Mesendoderm (in vitro differentiated cells): ENCODE data around the gene LLGL1.
A peak's percentile ranks its signal among the peaks of the same experiment; 100 is the strongest.

Experiments
- DNase-seq: peaks from one replicate; pipeline ENCODE4 v3.0.0; 2013
- H2AK5ac ChIP-seq: 2 replicates; pipeline ENCODE4 v1.6.1; 2013; ENCODE audit warnings: low read length, inconsistent platforms
- H2BK120ac ChIP-seq: 2 replicates; pipeline ENCODE4 v1.6.1; 2013; ENCODE audit warnings: low read depth, mild to moderate bottlenecking, low read length, moderate library complexity, mixed read lengths
- H2BK15ac ChIP-seq: replicated peaks from 2 replicates; pipeline ENCODE4 v1.6.1; 2013; ENCODE audit warnings: low read depth, mild to moderate bottlenecking, moderate library complexity
- H2BK5ac ChIP-seq: 2 replicates; pipeline ENCODE4 v1.6.1; 2013; ENCODE audit warnings: low read length, inconsistent platforms
- H3K18ac ChIP-seq: 2 replicates; pipeline ENCODE4 v1.6.1; 2013; ENCODE audit warnings: mild to moderate bottlenecking, low read length, mixed read lengths
- H3K23ac ChIP-seq: one replicate; pipeline ENCODE4 v1.6.1; 2013; ENCODE audit warnings: low read length
- H3K27ac ChIP-seq: 2 replicates; pipeline ENCODE4 v1.5.1; 2013; ENCODE audit warnings: low read depth, mild to moderate bottlenecking, inconsistent platforms, low read length, moderate library complexity
- H3K27me3 ChIP-seq: 2 replicates; pipeline ENCODE4 v1.6.1; 2013; ENCODE audit warnings: low read length, control low read depth, mild to moderate bottlenecking, inconsistent platforms; ENCODE audit not compliant: insufficient read depth, poor library complexity
- H3K36me3 ChIP-seq: 2 replicates; pipeline ENCODE4 v1.6.1; 2013; ENCODE audit warnings: low read length, inconsistent platforms; ENCODE audit not compliant: control insufficient read depth, insufficient read depth
- H3K4ac ChIP-seq: one replicate; pipeline ENCODE4 v1.6.1; 2013; ENCODE audit warnings: low read depth, mild to moderate bottlenecking, low read length, moderate library complexity
- H3K4me1 ChIP-seq: 2 replicates; pipeline ENCODE4 v1.6.1; 2013; ENCODE audit warnings: low read depth, low read length, inconsistent platforms; ENCODE audit not compliant: control insufficient read depth
- H3K4me2 ChIP-seq: 2 replicates; pipeline ENCODE4 v1.6.1; 2013; ENCODE audit warnings: low read length
- H3K4me3 ChIP-seq: 2 replicates; pipeline ENCODE4 v1.5.1; 2013; ENCODE audit warnings: mild to moderate bottlenecking, low read length
- H3K56ac ChIP-seq: one replicate; pipeline ENCODE4 v1.6.1; 2013; ENCODE audit warnings: low read length
- H3K79me1 ChIP-seq: 2 replicates; pipeline ENCODE4 v1.6.1; 2013; ENCODE audit warnings: low read length, inconsistent platforms
- H3K79me2 ChIP-seq: 2 replicates; pipeline ENCODE4 v1.6.1; 2013; ENCODE audit warnings: mild to moderate bottlenecking, low read length; ENCODE audit not compliant: control insufficient read depth, insufficient read depth
- H3K9ac ChIP-seq: 2 replicates; pipeline ENCODE4 v1.6.1; 2013; ENCODE audit warnings: low read length, inconsistent platforms
- H4K5ac ChIP-seq: one replicate; pipeline ENCODE4 v1.6.1; 2013; ENCODE audit warnings: low read length
- H4K8ac ChIP-seq: one replicate; pipeline ENCODE4 v1.6.1; 2013; ENCODE audit warnings: low read depth, mild to moderate bottlenecking, control low read depth, low read length, moderate library complexity
- WGBS: extraction: QIAGEN DNeasy Blood & Tissue Kit; methylation state at CpG from one replicate; pipeline ENCODE4 v1.1.7; 2013; ENCODE audit warnings: low lambda C conversion rate, missing lambda C conversion rate; ENCODE audit not compliant: insufficient coverage; ENCODE audit errors: extremely low coverage; 5-methylcytosine and 5-hydroxymethylcytosine counted together

LLGL1 gene

GRCh38 chr17:18224053-18224386, 1.4 kb upstream of the LLGL1 start:
- H4K8ac ChIP-seq, result no peak overlapping the region
- H3K4ac ChIP-seq, result peak overlapping the region; percentile 49
- H3K4me1 ChIP-seq, result peaks cover 3% of the 10 kb centered on the region
- H3K79me2 ChIP-seq, result peaks cover 30% of the 10 kb centered on the region
- no CpG with 5 or more reads among the region's 4 CpGs for WGBS
- DNase-seq, result no peak
- peak overlapping the region; percentile 85 for H3K56ac ChIP-seq
- H3K4me2 ChIP-seq, result no peak overlapping the region
- H3K79me1 ChIP-seq, result peaks cover 22% of the 10 kb centered on the region
- H3K4me3 ChIP-seq, result no peak overlapping the region
- H3K9ac ChIP-seq, result peak overlapping the region; percentile 78
- H3K27me3 ChIP-seq, result no peaks in the 10 kb centered on the region
- H4K5ac ChIP-seq, result peak overlapping the region; percentile 73
- H2BK120ac ChIP-seq, result no peak overlapping the region
- no peak overlapping the region for H2BK15ac ChIP-seq
- H2BK5ac ChIP-seq, result peak overlapping the region; percentile 29
- peak overlapping the region; percentile 7 for H3K23ac ChIP-seq
- H3K27ac ChIP-seq, result peak overlapping the region; percentile 90
- H2AK5ac ChIP-seq, result peak overlapping the region; percentile 31
- peak overlapping the region; percentile 77 for H3K18ac ChIP-seq
- H3K36me3 ChIP-seq, result no peaks in the 10 kb centered on the region

- WGBS, result no CpG with 5 or more reads among the region's 23 CpGs
- Histone ChIP-seq H3K79me1 (peaks cover 27% of the 10 kb centered on the region), H3K79me2 (peaks cover 35% of the 10 kb centered on the region), H4K8ac (no peak overlapping the region), H3K4me3 (peak overlapping the region; percentile 9), H3K4me1 (peaks cover 3% of the 10 kb centered on the region), H3K36me3 (no peaks in the 10 kb centered on the region), H3K27me3 (no peaks in the 10 kb centered on the region), H2AK5ac (peak overlapping the region; percentile 31), H3K9ac (peak overlapping the region; percentile 81), H3K23ac (peak overlapping the region; percentile 7), H2BK120ac (no peak overlapping the region), H3K4me2 (peak overlapping the region; percentile 58), H3K4ac (peak overlapping the region; percentile 56), H2BK5ac (peak overlapping the region; percentile 29), H3K18ac (peak overlapping the region; percentile 77), H4K5ac (peak overlapping the region; percentile 73), H3K56ac (peak overlapping the region; percentile 85), H2BK15ac (no peak overlapping the region), H3K27ac (peak overlapping the region; percentile 90)
- peak; percentile 98 for DNase-seq
These were observed 881 bp upstream of the LLGL1 start for GRCh38 chr17:18224387-18225120.

- H3K18ac ChIP-seq, result peak overlapping the region; percentile 55
- H3K56ac ChIP-seq, result peak overlapping the region; percentile 95
- H3K4me2 ChIP-seq, result peak overlapping the region; percentile 99
- no peak overlapping the region for H4K8ac ChIP-seq
- H3K4ac ChIP-seq, result peak overlapping the region; percentile 58
- H3K27ac ChIP-seq, result no peak overlapping the region
- peak overlapping the region; percentile 86 for H3K4me3 ChIP-seq
- peak overlapping the region; percentile 35 for H2BK5ac ChIP-seq
- H4K5ac ChIP-seq, result no peak overlapping the region
- no CpG with 5 or more reads among the region's 57 CpGs for WGBS
- no peak overlapping the region for H2AK5ac ChIP-seq
- H2BK15ac ChIP-seq, result no peak overlapping the region
- H3K79me2 ChIP-seq, result peaks cover 42% of the 10 kb centered on the region
- peaks cover 3% of the 10 kb centered on the region for H3K4me1 ChIP-seq
- no peak overlapping the region for H3K23ac ChIP-seq
- H3K79me1 ChIP-seq, result peaks cover 28% of the 10 kb centered on the region
- H3K9ac ChIP-seq, result peak overlapping the region; percentile 93
- H3K36me3 ChIP-seq, result no peaks in the 10 kb centered on the region
- H3K27me3 ChIP-seq, result no peaks in the 10 kb centered on the region
- no peak for DNase-seq
- H2BK120ac ChIP-seq, result no peak overlapping the region
These were observed 328 bp downstream of the LLGL1 start for GRCh38 chr17:18225642-18226283.

GRCh38 chr17:18226284-18226945, 980 bp downstream of the LLGL1 start:
- Histone ChIP-seq H3K79me1 (peaks cover 28% of the 10 kb centered on the region), H3K18ac (peak overlapping the region; percentile 55), H4K8ac (no peak overlapping the region), H2BK5ac (peak overlapping the region; percentile 35), H2AK5ac (no peak overlapping the region), H3K23ac (no peak overlapping the region), H3K27me3 (no peaks in the 10 kb centered on the region), H3K36me3 (no peaks in the 10 kb centered on the region), H4K5ac (no peak overlapping the region), H3K4me3 (peak overlapping the region; percentile 86), H3K4ac (no peak overlapping the region), H3K27ac (no peak overlapping the region), H2BK15ac (no peak overlapping the region), H3K4me2 (peak overlapping the region; percentile 99), H3K56ac (peak overlapping the region; percentile 95), H3K9ac (peak overlapping the region; percentile 93), H3K79me2 (peaks cover 42% of the 10 kb centered on the region), H2BK120ac (no peak overlapping the region), H3K4me1 (peaks cover 3% of the 10 kb centered on the region)
- WGBS, result no CpG with 5 or more reads among the region's 16 CpGs
- DNase-seq, result no peak

- Histone ChIP-seq H3K18ac (no peak overlapping the region), H3K23ac (no peak overlapping the region), H2BK15ac (no peak overlapping the region), H3K79me2 (peaks cover 42% of the 10 kb centered on the region), H3K56ac (peak overlapping the region; percentile 27), H4K8ac (no peak overlapping the region), H3K4me2 (no peak overlapping the region), H4K5ac (no peak overlapping the region), H3K4me1 (peaks cover 3% of the 10 kb centered on the region), H2BK5ac (no peak overlapping the region), H3K36me3 (no peaks in the 10 kb centered on the region), H2BK120ac (no peak overlapping the region), H3K27me3 (no peaks in the 10 kb centered on the region), H3K27ac (no peak overlapping the region), H3K4ac (no peak overlapping the region), H3K9ac (no peak overlapping the region), H2AK5ac (no peak overlapping the region), H3K4me3 (no peak overlapping the region), H3K79me1 (peaks cover 32% of the 10 kb centered on the region)
- DNase-seq, result no peak
- no CpG with 5 or more reads among the region's 5 CpGs for WGBS
These were observed 2.2 kb downstream of the LLGL1 start for GRCh38 chr17:18227635-18228034.
